NOMO-1 (cell line): ENCODE results near the gene RSPH10B.
"Not testable (repeated sequence)": the region's sequence is repeated elsewhere in the genome, so short reads cannot be mapped to it uniquely, and the experiment has no call there.

Source experiments
- DNase-seq, 2 experiments: peaks; one replicate each; lab custom pipeline; 2025; ENCODE audit not compliant: unreplicated experiment in 2 of 2; lab: John Stamatoyannopoulos, UW

RSPH10B gene

GRCh38 chr7:5930290-5930689 lies 40.2 kb downstream of the RSPH10B start:
- not testable (repeated sequence) for DNase-seq

DNA sequence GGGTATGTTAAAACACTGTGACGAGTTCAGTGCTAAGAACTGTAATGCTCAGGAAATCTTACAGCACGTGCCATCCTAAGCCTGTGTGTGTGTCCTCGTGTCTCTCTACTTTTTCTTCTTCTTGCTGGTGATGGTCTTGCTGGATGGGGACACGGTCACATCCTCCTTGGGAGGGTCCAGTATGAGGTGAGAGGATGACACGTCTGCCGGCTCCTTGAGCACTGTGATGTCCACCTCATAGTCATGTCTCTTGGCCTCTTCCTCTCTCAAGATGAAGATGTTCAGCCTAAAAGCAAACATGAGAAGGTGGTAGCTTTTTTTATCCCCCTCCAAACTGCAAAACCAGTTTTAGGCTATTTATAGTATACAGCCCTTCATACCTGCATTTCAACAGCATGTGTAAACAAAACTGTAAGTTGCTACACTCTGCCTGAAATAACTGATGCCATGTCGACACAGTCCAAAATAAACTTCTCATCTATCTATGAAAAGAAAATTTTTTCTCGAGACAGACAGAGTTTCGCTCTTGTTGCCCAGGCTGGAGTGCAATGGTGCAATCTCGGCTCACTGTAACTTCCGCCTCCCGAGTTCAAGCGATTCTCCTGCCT lies 44.1 kb downstream of the RSPH10B start:
- DNase-seq: not testable (repeated sequence)

GRCh38 chr7:5924630-5925029 lies 45.9 kb downstream of the RSPH10B start:
- DNase-seq: not testable (repeated sequence)

DNA sequence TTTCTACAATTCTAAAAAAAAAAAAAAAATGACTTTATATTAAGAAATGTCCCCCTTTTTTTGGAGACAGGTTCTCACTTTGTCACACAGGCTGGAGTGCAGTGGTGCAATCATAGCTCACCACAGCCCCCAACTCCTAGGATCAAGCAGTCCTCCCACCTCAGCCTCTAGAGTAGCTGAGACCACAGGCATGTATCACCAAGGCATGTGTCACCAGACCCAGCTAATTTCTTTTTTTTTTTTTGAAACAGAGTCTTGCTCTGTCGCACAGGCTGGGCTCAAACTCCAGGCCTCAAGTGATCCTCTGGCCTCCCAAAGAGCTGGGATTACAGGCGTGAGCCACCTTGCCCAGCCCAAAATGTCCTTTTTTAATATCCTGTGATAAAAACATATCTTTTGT lies 46.3 kb downstream of the RSPH10B start:
- not testable (repeated sequence) for DNase-seq

DNA sequence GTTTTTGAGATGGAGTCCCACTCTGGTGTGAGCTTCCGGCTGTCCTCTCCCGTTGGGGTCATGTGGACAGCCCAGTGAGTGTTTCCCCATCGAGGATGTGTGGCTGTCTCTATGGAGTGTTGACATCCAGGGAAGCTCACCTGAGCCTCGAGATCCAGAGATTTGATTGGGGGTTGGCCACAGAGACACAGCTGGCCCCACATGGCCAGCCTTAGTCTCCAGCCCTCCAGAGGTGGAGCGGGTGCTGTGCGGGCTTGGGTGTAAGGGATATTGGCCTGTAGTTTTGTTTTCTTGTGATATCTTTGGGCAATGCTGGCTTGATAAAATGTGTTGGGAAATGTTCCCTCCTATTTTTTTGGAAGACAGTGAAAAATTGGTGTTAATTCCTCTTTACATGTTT lies 54.0 kb downstream of the RSPH10B start:
- not testable (repeated sequence) for DNase-seq

GRCh38 chr7:5908835-5909234 lies 61.7 kb downstream of the RSPH10B start:
- DNase-seq: not testable (repeated sequence)

- not testable (repeated sequence) for DNase-seq
These were observed 65.8 kb downstream of the RSPH10B start for GRCh38 chr7:5904726-5905125.

DNA sequence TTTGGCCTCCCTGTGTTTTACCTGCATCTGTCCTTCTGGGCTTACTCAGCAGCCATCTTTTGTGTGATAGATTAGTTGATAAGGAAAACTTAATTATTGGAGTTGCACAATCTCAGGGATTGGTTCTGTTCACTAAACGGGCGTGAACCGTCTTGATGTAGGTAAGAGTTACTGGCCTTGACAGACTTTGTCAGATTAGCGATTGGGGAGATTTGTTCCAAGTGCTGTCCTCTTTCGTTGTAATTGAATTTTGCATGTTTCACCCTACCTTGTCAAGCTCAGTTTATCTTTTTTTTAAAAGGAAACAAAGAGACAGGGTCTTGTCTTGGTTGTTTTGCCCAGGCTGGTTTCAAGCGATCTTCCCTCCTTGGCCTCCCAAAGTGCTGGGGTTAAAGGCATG lies 67.5 kb downstream of the RSPH10B start:
- DNase-seq: not testable (repeated sequence)

GRCh38 chr7:5898480-5899224 lies 71.8 kb downstream of the RSPH10B start, which contains the start of gene CCZ1:
Gene CCZ1, plus strand, starts transcription at chr7:5898733. Its CDS starts 67 bp downstream, at chr7:5898800.
- DNase-seq: peak in 1 of 2 experiments; percentile 12

DNA sequence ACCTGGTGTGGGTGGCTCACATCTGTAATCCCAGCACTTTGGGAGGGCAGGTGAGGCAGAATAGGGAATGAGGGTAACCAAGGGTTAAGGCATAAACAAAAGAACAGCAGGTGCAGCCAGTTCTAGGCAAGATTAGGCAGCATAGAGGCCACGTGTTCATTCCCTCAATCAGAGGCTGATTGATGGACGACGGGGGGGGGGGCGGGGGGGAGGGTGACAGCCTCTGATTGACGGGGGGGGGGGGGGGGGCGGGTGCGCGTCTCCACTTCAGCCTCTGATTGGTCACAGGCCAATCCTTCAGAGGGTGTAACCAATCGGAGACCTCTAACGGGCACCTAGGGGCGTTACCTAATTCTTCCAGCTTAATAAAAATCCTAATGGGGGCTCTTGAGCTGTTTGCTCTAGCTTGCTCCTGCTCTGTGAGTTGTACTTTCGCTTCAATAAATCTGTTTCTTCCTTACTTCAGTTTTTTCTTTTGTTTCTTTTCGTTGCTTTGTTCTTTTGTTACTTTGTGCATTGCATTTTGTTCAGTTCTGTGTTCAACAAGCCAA lies 73.0 kb downstream of the RSPH10B start:
- DNase-seq: not testable (repeated sequence)

DNA sequence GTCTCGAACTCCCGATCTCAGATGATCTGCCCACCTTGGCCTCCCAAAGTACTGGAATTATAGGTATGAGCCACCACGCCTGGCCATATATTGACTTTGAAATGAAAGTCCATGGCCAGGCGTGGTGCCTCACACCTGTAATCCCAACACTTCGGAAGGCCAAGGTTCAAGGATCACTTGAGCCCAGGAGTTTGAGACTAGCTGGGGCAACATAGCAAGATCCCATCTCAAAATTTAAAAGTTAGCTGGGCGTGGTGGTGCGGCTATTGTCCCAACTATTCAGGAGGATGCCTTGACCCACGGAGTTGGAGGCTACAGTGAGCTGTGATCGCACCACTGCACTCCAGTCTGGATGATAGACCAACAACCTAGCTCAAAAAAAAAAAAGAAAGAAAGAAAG lies 78.0 kb downstream of the RSPH10B start:
- DNase-seq: no peak

GRCh38 chr7:5890244-5890643 lies 80.2 kb downstream of the RSPH10B start:
- not testable (repeated sequence) for DNase-seq

DNA sequence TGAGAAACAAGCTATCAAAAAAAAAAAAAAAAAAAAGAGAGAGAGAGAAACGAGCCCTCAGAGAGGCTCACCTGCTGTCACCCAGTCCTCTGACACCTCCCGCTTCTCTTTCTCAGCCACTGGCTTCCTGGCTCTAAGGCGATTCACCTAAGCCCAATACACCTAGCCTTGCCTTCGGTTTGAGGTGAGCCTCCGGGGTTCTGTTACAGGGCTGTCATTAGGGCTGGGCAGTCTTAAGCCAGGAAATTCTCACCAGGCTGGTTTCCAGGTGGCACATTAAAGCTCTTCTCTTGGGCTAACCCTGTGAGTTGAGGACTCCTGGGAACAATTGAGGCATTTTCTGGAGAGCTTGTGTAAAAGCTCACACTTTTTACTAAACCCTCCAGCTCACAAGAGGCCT lies 82.5 kb downstream of the RSPH10B start:
- not testable (repeated sequence) for DNase-seq

- DNase-seq: not testable (repeated sequence)
These were observed 86.1 kb downstream of the RSPH10B start for GRCh38 chr7:5884431-5884830.

DNA sequence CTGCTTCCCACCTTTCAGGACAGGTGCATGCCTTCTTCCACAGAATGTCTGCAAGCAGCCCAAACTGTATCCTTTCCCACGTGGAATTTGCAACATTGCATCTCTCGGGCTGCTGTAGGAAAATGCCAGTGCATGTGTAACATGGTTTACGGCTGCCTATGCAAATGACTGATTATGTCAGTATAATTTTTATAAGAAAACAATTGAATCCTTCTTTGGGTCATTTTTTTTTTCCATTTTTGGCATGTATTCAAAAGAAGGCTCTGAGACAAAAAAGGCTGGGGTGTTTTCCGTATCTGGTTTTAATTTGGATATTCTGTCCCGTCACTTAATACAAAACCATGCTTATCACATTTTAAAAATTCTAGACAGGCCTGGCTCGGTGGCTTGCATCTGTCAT lies 90.4 kb downstream of the RSPH10B start:
- not testable (repeated sequence) for DNase-seq

DNA sequence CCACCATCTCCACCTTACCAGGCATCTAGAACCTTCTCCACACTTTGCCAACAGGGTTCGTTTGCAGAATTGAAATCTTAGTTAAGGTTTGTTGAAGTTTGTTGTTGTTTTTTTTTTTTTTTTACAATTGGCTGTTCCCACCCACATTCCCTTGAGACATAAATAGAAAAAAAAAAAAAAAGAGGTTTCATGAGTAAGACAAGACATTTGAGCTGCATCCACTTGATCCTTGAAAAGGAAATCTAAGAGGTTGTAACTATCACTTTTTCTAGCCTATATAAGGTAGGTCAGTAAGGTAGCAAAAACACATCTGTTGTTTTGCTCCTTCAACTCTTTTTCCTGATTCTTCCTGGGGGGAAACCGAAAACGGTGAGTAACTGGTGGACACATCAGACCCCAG lies 90.9 kb downstream of the RSPH10B start:
- DNase-seq: not testable (repeated sequence)
